AG09319 (cell line): ENCODE measurements around the gene AMACR.
"Not testable (repeated sequence)": the region's sequence is repeated elsewhere in the genome, so short reads cannot be mapped to it uniquely, and the experiment has no call there.

Source experiments
- DNase-seq: peaks from one replicate; pipeline ENCODE4 v3.0.0-alpha.2; 2010; ENCODE audit warnings: low read depth; ENCODE audit errors: extremely low read depth
- TF ChIP-seq, protein P1 (sequence below): IDR thresholded peaks from 2 replicates; pipeline ENCODE4 v1.5.1; 2011; ENCODE audit warnings: low read depth, mild to moderate bottlenecking, inconsistent platforms, low read length, moderate library complexity

Gene AMACR

DNA sequence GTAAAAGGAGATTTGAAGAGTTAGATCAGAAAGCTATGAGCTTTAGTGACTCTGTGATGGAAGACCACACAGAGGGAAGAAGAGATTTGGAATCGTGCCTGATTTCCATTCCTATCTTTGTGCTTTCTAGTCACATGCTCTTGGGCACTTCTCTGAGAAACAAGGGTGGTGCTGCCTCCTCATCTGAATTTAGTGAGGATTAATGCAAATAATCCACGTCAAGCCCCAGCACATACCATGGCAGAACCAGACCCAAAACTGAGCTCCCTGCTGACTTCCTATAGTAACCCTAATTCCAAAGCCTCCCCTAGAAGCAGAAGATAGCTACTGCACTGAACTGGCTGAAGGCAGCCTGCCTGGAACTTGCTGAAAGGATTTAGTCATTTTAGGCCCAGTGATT is 41.0 kb downstream of the AMACR start:
- TF ChIP-seq, protein P1, sequence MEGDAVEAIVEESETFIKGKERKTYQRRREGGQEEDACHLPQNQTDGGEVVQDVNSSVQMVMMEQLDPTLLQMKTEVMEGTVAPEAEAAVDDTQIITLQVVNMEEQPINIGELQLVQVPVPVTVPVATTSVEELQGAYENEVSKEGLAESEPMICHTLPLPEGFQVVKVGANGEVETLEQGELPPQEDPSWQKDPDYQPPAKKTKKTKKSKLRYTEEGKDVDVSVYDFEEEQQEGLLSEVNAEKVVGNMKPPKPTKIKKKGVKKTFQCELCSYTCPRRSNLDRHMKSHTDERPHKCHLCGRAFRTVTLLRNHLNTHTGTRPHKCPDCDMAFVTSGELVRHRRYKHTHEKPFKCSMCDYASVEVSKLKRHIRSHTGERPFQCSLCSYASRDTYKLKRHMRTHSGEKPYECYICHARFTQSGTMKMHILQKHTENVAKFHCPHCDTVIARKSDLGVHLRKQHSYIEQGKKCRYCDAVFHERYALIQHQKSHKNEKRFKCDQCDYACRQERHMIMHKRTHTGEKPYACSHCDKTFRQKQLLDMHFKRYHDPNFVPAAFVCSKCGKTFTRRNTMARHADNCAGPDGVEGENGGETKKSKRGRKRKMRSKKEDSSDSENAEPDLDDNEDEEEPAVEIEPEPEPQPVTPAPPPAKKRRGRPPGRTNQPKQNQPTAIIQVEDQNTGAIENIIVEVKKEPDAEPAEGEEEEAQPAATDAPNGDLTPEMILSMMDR = no peak
- no peak for DNase-seq

- no peak for DNase-seq
- TF ChIP-seq, protein P1 = no peak
Observed at GRCh38 chr5:33964132-33964700, 43.6 kb downstream of the AMACR start.

GRCh38 chr5:33958176-33958575 is 49.7 kb downstream of the AMACR start:
- TF ChIP-seq, protein P1 = no peak
- DNase-seq = no peak

DNA sequence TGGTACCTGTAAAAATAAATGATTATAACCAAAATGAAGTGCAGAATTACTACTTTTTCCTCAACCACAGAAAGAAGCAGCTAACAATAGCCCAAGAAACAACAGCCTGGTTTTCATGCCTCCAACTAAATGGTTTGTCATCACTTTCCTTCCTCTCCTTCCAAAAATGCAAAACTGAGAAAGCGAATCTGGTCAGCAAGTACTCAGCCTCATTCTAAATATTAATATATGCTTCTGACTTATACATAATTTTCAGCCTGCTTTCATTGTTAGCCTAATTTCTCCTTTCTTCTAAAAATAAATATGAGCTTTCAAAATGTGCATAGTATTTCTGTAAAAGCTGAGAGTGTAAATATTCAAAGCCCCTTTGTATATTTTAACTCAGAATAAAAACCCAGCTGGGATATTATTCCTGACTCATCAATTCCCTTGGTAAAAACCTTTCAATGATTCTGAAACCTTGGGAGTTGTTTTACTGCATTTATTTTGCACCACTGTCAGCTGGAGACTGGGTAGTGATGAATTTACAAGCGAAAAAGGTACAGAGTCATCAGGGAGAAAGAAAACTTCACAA is 50.2 kb downstream of the AMACR start:
- no peak for DNase-seq
- TF ChIP-seq, protein P1 = no peak

- not testable (repeated sequence) for DNase-seq
Observed at GRCh38 chr5:33952175-33952574, 55.7 kb downstream of the AMACR start.

DNA sequence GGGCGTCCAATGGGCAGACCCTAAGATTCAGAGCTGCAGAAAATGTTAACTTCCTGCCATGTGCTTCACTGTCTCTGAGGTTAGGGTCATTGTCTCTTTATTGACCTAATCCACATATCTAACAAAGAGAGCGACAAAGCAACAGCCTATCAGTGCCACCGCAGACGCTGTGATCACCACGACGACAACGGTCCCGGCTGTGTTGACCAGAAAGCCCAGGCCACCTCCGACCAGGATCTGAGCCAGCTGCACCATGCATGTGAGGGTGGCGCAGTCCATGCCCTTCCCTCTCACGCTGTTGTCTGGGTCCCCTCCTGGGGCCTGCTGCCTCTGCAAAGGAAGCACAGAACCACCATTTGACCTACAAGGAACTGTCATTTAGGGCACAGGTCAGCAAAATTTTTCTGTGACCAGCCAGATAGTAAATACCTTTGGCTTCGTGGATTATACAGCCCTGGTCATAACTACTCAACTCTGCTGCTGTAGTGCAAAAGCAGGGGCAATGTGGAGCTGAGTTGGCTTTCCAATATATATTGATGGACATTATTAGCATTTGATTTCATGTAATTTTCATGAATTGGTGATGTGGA is 63.2 kb downstream of the AMACR start:
- TF ChIP-seq, protein P1 = no peak
- DNase-seq = no peak

DNA sequence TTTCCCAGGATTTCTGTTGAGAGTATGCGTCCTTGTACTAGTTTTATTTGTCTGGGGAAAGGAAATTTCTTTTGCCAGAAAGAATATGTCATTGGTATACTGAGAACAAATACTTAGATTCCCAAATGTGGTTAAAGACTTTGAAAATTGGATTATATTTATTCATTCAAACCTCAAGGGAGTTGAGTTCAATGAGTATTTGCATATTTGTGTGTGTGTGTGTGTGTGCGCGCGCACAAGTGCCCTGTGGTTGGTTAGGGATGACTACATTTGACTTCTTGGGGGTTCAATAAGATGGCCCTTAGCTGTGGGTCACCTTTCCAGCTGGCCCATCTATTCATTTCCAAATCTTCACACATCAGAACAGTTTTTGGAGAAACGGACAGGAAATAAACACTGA is 66.8 kb downstream of the AMACR start:
- DNase-seq = no peak
- TF ChIP-seq, protein P1 = no peak
